Gastroesophageal sphincter (tissue), 4 donors: ENCODE measurements around the gene CXCL17. TPM values are rescaled to one million over a fixed set of nuclear protein-coding genes. Genes with fewer than 3 reads are reported as not detected.

Experiments used
- ATAC-seq: fragments of 150-250 bp; one replicate; pipeline ENCODE4 v1.9.1; 2016; ENCODE audit warnings: mild to moderate bottlenecking, moderate library complexity
- H3K27ac ChIP-seq, 4 donors: fragments of 200-600 bp; sonication (generic) in 3 of 4; 1 replicate in 3 of 4; 2 replicates in 1 of 4; pipeline ENCODE4 v1.5.1; 2016 to 2019
- H3K27me3 ChIP-seq: fragments of 200-600 bp; sonication (generic); one replicate; pipeline ENCODE4 v1.5.1; 2019
- H3K36me3 ChIP-seq, 2 donors: fragments of 200-600 bp; sonication (generic); one replicate each; pipeline ENCODE4 v1.5.1; 2019; ENCODE audit warnings: control low read depth in 1 of 2
- H3K4me1 ChIP-seq, 3 donors: fragments of 200-600 bp; sonication (generic); 1 replicate in 2 of 3; 2 replicates in 1 of 3; pipeline ENCODE4 v1.5.1; 2016 to 2019; ENCODE audit warnings: control low read depth in 2 of 3
- H3K4me3 ChIP-seq, 2 donors: fragments of 200-600 bp; sonication (generic); one replicate each; pipeline ENCODE4 v1.5.1; 2019; ENCODE audit warnings: mild to moderate bottlenecking in 1 of 2, moderate library complexity in 1 of 2
- H3K9me3 ChIP-seq, 3 donors: fragments of 200-600 bp; sonication (generic); one replicate each; pipeline ENCODE4 v1.5.1; 2017 to 2019; ENCODE audit warnings: control low read depth in 2 of 3
- EP300 ChIP-seq: sonication (generic); formaldehyde crosslinking; IDR thresholded peaks from one replicate; pipeline ENCODE4 v1.6.1; 2017; ENCODE audit warnings: antibody characterized with exemption, mild to moderate bottlenecking
- POLR2A ChIP-seq, 2 donors: fragments of 450-650 bp; IDR thresholded peaks; one replicate each; pipeline ENCODE4 v1.6.1; 2017; ENCODE audit warnings: antibody characterized with exemption in 2 of 2, mild to moderate bottlenecking in 2 of 2, moderate library complexity in 1 of 2
- POLR2AphosphoS5 ChIP-seq: sonication (generic); formaldehyde crosslinking; IDR thresholded peaks from one replicate; pipeline ENCODE4 v1.6.1; 2017; ENCODE audit warnings: antibody characterized with exemption
- WGBS, 2 donors: methylation state at CpG; one replicate each; pipeline ENCODE4 v1.1.5; 2018; ENCODE audit warnings: low coverage in 1 of 2; 5-methylcytosine and 5-hydroxymethylcytosine counted together
- total RNA-seq, 4 donors: library from RNA; depleted of rRNA; stranded (reverse); fragments of >200 nt; gene quantifications; one replicate each; pipeline ENCODE4 v1.1.0, GENCODE V29; 2016
- TF ChIP-seq, protein P1 (sequence below), 4 experiments: fragments of 200-600 bp in 2 of 4; fragments of 450-650 bp in 2 of 4; sonication (generic) in 1 of 4; IDR thresholded peaks; one replicate each; pipeline ENCODE4 v1.5.1; 2017 to 2019; ENCODE audit warnings: antibody characterized with exemption in 4 of 4, mild to moderate bottlenecking in 2 of 4, moderate library complexity in 2 of 4

CXCL17 gene
- total RNA-seq, 4 donors from 2014 or later, result 6.5 TPM; not detected in 3

DNA sequence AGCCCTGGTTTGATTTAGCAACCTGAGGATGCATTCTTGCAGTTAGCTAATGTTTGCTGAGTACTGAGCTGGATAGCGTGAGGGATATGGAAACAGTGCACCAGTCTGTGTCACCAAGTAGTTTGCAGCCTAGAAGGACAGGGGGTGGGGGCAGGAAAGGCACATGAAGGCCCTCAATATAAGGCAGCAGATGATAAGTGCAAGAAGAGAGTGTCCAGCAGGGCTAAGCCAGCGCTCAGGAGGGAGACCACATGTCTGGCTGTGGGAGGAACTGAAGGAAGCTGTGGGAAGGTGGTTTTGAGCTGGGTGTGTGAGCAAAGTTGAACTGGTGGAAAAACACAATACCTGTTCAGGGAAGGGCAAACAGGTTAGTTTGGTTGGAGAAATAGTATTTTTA is 1.7 kb downstream of the CXCL17 start:
- Histone ChIP-seq H3K4me3 (no peak overlapping the region), H3K36me3 (no peaks in the 10 kb centered on the region), H3K27ac (no peak overlapping the region), H3K4me1 (peaks cover 0 to 10% (median 0%) of the 10 kb centered on the region in 3 donors), H3K27me3 (no peaks in the 10 kb centered on the region), H3K9me3 (no peaks in the 10 kb centered on the region)
- no peak for TF ChIP-seq POLR2AphosphoS5
- TF ChIP-seq, protein P1, sequence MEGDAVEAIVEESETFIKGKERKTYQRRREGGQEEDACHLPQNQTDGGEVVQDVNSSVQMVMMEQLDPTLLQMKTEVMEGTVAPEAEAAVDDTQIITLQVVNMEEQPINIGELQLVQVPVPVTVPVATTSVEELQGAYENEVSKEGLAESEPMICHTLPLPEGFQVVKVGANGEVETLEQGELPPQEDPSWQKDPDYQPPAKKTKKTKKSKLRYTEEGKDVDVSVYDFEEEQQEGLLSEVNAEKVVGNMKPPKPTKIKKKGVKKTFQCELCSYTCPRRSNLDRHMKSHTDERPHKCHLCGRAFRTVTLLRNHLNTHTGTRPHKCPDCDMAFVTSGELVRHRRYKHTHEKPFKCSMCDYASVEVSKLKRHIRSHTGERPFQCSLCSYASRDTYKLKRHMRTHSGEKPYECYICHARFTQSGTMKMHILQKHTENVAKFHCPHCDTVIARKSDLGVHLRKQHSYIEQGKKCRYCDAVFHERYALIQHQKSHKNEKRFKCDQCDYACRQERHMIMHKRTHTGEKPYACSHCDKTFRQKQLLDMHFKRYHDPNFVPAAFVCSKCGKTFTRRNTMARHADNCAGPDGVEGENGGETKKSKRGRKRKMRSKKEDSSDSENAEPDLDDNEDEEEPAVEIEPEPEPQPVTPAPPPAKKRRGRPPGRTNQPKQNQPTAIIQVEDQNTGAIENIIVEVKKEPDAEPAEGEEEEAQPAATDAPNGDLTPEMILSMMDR (IDR thresholded peaks at IDR 0.05), result no peak
- TF ChIP-seq POLR2A (IDR thresholded peaks at IDR 0.05), result no peak
- TF ChIP-seq EP300, result no peak
- ATAC-seq, result no peak
- WGBS, 2 donors, result 59% methylated on average over 2 of the region's 2 CpGs; no CpG with 5 or more reads in 1 of the 2 donors

DNA sequence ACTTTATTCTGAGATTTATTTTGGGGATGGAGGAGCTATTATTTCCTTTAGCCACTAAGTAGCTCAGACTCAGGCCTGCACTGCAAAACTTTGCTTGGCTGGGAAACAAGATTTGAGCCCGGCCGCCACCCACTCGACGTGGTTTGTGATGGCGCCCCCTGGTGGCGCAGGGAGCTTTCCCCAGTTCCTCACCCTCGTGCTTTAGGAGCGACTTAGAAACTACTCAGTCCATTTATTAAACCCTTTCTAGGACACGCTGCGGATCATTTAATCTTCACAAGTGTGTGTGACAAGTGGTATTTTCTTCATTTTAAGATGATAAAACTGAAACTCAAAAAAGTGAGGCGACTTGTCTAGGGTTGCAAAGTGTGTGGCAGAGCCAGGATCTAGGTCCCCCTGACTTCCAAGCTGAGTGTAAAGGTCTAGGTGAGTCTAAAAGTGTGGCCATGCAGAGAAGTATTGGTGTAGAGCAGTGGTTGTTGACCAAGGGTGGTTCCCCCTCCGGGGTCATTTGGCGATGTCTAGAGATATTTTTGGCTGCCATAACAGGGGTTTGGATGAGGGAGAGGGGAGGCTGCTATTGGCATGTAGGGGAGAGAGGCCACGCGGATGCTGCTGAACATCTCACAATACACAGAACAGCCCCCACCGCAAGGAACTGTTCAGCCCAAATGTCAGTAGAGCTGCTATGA is 2.2 kb downstream of the CXCL17 start:
- TF ChIP-seq POLR2AphosphoS5, result no peak
- TF ChIP-seq, protein P1 (IDR thresholded peaks at IDR 0.05), result peak; percentile 62 to 86 (median 70)
- no peak for TF ChIP-seq EP300
- no peak for TF ChIP-seq POLR2A (IDR thresholded peaks at IDR 0.05)
- WGBS, 2 donors, result 13 to 25% methylated on average over 5 to 15 of the region's 16 CpGs
- Histone ChIP-seq H3K9me3 (no peaks in the 10 kb centered on the region), H3K27ac (no peak overlapping the region), H3K36me3 (no peaks in the 10 kb centered on the region), H3K4me1 (peaks cover 0 to 10% (median 0%) of the 10 kb centered on the region in 3 donors), H3K4me3 (no peak overlapping the region), H3K27me3 (no peaks in the 10 kb centered on the region)
- ATAC-seq, result peak; percentile 82

DNA sequence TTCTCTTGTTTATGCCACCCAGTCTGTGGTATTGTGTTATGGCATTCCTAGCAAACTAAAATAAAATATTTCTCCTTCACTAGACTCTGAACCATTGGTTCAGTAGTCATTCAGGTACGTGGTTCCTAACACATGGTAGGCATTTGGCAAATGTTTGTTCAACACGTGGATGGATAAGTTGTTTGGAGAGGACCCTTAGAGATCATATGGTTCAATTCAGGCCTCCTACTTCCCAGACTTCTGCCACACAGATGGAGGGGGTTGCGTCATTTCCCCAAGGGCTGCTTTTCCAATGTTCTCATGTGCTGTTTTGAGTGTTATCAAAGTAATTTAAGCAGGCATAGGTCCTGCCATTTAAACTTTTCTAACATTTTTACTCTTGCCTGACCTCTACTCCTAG is 6.7 kb downstream of the CXCL17 start:
- TF ChIP-seq, protein P1 (IDR thresholded peaks at IDR 0.05), result no peak
- no peak for TF ChIP-seq POLR2AphosphoS5
- no peak for TF ChIP-seq POLR2A (IDR thresholded peaks at IDR 0.05)
- no peak for TF ChIP-seq EP300
- Histone ChIP-seq H3K4me1 (peaks cover 0 to 26% (median 4%) of the 10 kb centered on the region in 3 donors), H3K27me3 (no peaks in the 10 kb centered on the region), H3K36me3 (no peaks in the 10 kb centered on the region), H3K27ac (no peak overlapping the region), H3K9me3 (no peaks in the 10 kb centered on the region), H3K4me3 (no peak overlapping the region)
- no peak for ATAC-seq
- WGBS, 2 donors, result 70 to 78% methylated on average over 3 of the region's 3 CpGs

DNA sequence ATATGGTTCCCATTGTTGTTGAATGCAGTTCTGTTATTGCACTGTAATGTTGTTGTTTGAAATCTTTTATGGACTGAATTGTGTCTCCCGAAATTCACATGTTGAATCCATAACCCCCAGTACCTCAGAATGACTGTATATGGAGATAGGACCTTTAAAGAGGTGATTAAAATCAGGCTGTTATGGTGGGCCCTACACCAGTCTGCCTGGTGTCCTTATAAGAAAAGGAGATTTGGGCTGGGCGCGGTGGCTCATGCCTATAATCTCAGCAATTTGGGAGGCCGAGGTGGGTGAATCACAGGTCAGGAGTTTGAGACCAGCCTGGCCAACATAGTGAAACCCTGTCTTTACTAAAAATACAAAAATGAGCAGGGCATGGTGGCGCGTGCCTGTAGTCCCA is 7.4 kb downstream of the CXCL17 start:
- TF ChIP-seq, protein P1 (IDR thresholded peaks at IDR 0.05), result no peak
- no peak for TF ChIP-seq POLR2A (IDR thresholded peaks at IDR 0.05)
- peaks cover 0 to 19% (median 4%) of the 10 kb centered on the region in 3 donors for H3K4me1 ChIP-seq
- H3K27me3 ChIP-seq, result no peaks in the 10 kb centered on the region
- H3K36me3 ChIP-seq, result no peaks in the 10 kb centered on the region
- no peak for ATAC-seq
- no peak overlapping the region for H3K4me3 ChIP-seq
- 78 to 96% methylated on average over 1 to 6 of the region's 6 CpGs for WGBS, 2 donors
- no peaks in the 10 kb centered on the region for H3K9me3 ChIP-seq
- no peak overlapping the region for H3K27ac ChIP-seq
